Memory B cell (primary cell): ENCODE data around the gene SLC9A1.
"Not testable (repeated sequence)": the region's sequence is repeated elsewhere in the genome, so short reads cannot be mapped to it uniquely, and the experiment has no call there.

ENCODE experiments used
- ATAC-seq: fragments of 150-1000 bp; cut with Tn5 transposase; 2 replicates; pipeline ENCODE4 v1.10.0; 2021; ENCODE audit warnings: low read depth, mild to moderate bottlenecking, moderate library complexity
- DNase-seq, 2 donors: peaks; one replicate each; pipeline ENCODE4 v3.0.0; 2022; ENCODE audit warnings: low spot score in 2 of 2
- H3K27ac Mint-ChIP-seq: one replicate; pipeline ENCODE4 v1.8.0; 2022; ENCODE audit warnings: mild to moderate bottlenecking, moderate library complexity, mixed read lengths
- H3K27me3 Mint-ChIP-seq: one replicate; pipeline ENCODE4 v1.8.0; 2022; ENCODE audit warnings: mixed read lengths
- H3K36me3 Mint-ChIP-seq: one replicate; pipeline ENCODE4 v1.8.0; 2022; ENCODE audit warnings: mild to moderate bottlenecking, mixed read lengths
- H3K4me1 Mint-ChIP-seq: one replicate; pipeline ENCODE4 v1.8.0; 2022; ENCODE audit warnings: mixed read lengths
- H3K4me3 Mint-ChIP-seq: one replicate; pipeline ENCODE4 v1.8.0; 2022; ENCODE audit warnings: mild to moderate bottlenecking, moderate library complexity, mixed read lengths
- H3K9me3 Mint-ChIP-seq: one replicate; pipeline ENCODE4 v1.8.0; 2022; ENCODE audit warnings: mixed read lengths

The SLC9A1 gene

DNA sequence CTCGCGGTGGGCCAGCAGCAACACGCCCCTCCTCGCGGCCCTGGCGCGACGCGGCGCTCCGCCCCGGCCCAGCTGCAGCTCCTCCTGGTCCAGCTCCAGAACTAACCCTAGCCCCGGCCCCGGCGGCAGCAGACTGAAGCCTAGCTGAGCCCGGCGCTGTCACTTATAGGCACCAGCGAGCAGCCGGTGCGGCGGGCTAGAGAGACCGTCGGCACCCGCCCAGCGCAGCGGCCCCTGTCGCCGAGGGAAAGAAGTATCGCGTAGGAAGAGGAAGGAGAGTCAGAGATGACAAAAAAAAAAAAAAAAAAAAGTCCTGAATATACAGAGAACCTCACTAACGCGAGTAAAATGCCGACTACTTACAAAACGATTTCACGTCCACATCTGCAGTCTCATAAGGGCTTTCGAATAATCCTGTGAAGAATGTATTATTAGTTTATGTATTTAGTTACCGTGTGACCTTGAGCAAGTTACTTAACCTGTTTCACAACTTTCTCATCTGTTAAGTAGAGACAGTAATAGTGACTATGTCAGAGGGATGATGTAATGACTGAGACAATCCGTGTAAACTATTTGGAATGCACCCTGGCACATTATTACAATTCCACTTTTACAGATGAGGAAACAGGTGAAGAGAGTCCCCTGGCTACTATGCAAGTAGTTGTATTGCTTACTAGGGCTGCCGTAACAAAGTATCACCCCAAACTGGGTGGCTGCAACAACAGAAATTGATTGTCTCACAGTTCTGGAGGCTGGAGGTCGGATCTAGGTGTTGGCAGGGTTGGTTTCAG lies at the start of gene SLC9A1:
Gene SLC9A1, minus strand, starts transcription at position 135 of the 791 bp plus-strand sequence. CDS start 791 bp downstream, outside the sequence.
- DNase-seq (peak; percentile 97 to 99), ATAC-seq (peak; percentile 88)
- peak within 1 kb of the TSS; percentile 100 for H3K27ac Mint-ChIP-seq
- H3K27me3 Mint-ChIP-seq = no peaks in the 10 kb centered on the region
- peak within 1 kb of the TSS; percentile 97 for H3K4me3 Mint-ChIP-seq
- no peaks in the 10 kb centered on the region for H3K9me3 Mint-ChIP-seq
- H3K4me1 Mint-ChIP-seq = peaks cover 39% of the 10 kb centered on the region
- H3K36me3 Mint-ChIP-seq = no peaks in the 10 kb centered on the region

DNA sequence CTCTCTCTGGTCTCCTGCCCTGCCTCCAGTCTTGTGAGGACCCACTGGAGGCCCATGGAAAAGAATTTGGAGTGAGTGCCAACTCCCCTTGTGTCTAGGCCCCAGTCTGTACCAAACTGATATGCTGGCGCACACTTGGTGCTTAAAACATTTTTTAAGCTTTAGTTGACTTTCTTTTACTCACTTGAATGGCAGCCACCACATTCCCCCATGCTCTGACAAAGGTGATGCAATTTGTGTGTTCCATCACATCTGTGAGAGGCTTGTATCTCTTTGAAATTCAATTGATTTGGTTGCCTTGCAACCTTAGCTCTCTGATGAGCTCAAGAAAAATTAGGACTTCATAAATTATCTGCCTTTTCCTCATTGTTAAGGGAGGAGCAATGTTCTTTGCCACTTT lies 49.0 kb upstream of the SLC9A1 start:
- no peaks in the 10 kb centered on the region for H3K9me3 Mint-ChIP-seq
- DNase-seq = no peak
- no peaks in the 10 kb centered on the region for H3K36me3 Mint-ChIP-seq
- peaks cover 5% of the 10 kb centered on the region for H3K4me1 Mint-ChIP-seq
- no peak for ATAC-seq
- no peak overlapping the region for H3K27ac Mint-ChIP-seq
- no peak overlapping the region for H3K4me3 Mint-ChIP-seq
- H3K27me3 Mint-ChIP-seq = no peaks in the 10 kb centered on the region

DNA sequence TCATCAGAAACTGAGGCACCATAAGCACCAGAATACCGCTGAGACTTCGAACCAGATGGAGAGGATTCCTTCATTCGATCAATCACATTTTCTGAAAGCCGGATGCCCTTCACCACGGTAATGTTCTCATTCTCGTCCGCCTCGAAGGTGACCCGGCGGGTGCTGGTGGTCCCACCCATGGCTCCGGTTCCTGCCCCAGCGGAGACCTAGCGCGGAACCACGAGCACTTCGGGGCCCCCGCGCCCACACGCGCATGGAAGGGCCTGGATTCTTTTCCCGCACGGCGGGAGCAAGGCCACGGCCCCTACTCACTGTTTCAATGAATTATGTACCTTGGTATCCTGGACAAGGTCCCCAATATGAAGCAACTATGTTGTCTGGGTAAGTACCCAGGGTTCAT lies 46.4 kb upstream of the SLC9A1 start:
- Mint-ChIP-seq H3K36me3 (no peaks in the 10 kb centered on the region), H3K4me1 (peaks cover 7% of the 10 kb centered on the region), H3K4me3 (no peak overlapping the region), H3K9me3 (no peaks in the 10 kb centered on the region), H3K27ac (no peak overlapping the region), H3K27me3 (peaks cover 3% of the 10 kb centered on the region)
- ATAC-seq = no peak
- DNase-seq = no peak

DNA sequence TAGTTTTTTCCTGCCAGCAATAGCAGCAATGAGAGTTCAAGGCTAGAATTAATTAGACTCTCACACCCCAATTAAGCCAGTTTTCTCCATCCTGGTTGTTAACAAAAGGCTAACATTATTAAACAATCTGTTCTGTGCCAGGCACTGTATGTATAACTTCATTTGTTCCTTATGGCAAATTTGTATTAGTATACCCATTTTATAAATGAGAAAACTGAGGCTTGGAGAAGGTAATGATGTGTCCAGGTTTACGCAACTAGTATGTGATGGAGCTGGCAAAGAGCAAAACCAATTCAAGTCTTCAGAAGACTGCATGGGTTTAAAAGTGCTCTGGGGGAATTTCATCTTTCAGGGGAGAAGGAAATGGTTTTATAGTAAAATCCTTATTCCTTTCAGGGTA lies 38.3 kb upstream of the SLC9A1 start:
- Mint-ChIP-seq H3K36me3 (no peaks in the 10 kb centered on the region), H3K27ac (no peak overlapping the region), H3K9me3 (no peaks in the 10 kb centered on the region), H3K4me1 (peaks cover 8% of the 10 kb centered on the region), H3K27me3 (peaks cover 3% of the 10 kb centered on the region), H3K4me3 (no peak overlapping the region)
- DNase-seq = no peak
- ATAC-seq = no peak

DNA sequence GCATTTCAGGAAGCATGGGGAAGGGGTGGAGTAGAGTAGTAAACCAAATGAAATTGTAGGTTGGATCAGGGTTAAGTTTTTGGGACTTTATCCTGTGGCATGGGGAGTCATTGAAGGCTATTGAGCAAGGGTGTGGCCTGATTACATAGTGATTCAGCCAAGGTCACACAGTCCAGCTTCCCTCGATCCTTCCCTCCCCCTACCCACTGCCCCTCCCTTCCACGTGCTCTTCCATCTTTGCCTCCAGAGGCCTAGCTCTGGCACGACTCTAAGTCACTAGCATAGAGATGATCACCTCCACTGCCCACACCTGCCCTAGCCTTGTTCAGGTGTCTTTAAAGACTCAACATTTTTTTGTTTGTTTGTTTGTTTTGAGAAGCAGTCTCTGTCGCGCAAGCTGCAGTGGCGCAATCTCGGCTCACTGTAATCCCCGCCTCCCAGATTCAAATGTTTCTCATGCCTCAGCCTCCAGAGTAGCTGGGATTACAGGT lies 37.2 kb upstream of the SLC9A1 start:
- Mint-ChIP-seq H3K4me3 (no peak overlapping the region), H3K4me1 (peaks cover 2% of the 10 kb centered on the region), H3K36me3 (no peaks in the 10 kb centered on the region), H3K9me3 (no peaks in the 10 kb centered on the region), H3K27ac (no peak overlapping the region), H3K27me3 (no peaks in the 10 kb centered on the region)
- ATAC-seq = no peak
- DNase-seq = no peak

DNA sequence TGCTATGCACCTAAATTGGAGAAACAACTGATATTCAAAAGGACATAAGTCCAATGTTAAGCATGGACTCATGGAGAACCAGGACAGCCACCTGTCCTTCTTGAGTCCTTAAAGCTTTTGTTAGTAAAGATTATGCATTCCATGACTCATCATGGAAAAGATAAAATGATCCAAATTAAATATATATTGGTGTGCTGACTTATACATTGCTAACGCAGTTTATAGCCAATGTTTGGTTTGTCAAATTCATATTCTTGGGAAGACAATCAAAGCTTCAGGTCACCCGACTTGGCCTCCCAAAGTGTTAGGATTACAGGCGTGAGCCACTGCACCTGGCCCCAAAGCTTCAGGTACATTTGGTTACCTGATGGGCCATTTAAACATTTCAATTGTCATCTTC lies 29.7 kb upstream of the SLC9A1 start:
- not testable (repeated sequence) for H3K36me3 Mint-ChIP-seq, H3K27ac Mint-ChIP-seq, H3K4me3 Mint-ChIP-seq, DNase-seq, ATAC-seq, H3K27me3 Mint-ChIP-seq, H3K9me3 Mint-ChIP-seq, H3K4me1 Mint-ChIP-seq

DNA sequence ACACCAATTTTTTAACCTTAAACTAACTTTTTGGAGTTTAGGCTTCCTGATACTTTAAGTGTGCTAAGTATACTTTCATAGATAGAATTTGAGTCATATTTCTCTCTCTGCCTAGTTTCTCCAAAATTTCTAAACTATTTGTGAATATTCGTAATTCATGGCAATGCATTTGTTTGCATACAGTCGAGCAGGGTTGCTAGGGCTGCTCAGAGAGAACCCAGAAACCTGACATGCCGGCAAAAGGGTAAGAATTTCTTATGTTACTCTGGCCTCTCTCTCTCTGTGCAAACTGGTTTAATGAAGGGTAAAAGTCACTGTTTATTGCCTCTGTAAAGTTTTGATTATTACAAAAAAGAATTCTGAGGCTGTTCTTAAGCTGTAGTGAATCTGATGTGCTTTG lies 25.1 kb upstream of the SLC9A1 start:
- H3K4me3 Mint-ChIP-seq = no peak overlapping the region
- H3K27ac Mint-ChIP-seq = no peak overlapping the region
- peaks cover 7% of the 10 kb centered on the region for H3K9me3 Mint-ChIP-seq
- H3K36me3 Mint-ChIP-seq = no peaks in the 10 kb centered on the region
- no peaks in the 10 kb centered on the region for H3K27me3 Mint-ChIP-seq
- ATAC-seq (no peak), DNase-seq (no peak)
- H3K4me1 Mint-ChIP-seq = no peaks in the 10 kb centered on the region

DNA sequence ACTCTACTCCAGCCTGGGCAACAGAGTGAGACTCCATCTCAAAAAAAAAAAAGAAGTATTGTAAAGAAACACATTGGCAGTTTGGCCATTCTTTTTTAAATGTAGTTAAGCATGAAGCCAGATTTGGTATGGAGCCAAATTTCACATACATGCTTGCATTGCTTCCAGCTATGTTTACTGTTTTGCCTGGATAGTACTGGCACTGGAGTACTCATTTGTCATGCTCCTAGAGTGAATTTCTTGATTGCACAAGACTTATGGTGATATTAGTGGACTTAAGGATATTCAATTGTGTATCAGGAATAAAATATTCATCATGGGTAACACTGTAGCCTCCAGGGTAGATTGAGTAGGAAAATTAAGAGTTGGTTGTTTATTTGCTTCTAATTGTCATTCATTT lies 24.5 kb upstream of the SLC9A1 start:
- H3K4me3 Mint-ChIP-seq = no peak overlapping the region
- peaks cover 7% of the 10 kb centered on the region for H3K9me3 Mint-ChIP-seq
- ATAC-seq = no peak

DNA sequence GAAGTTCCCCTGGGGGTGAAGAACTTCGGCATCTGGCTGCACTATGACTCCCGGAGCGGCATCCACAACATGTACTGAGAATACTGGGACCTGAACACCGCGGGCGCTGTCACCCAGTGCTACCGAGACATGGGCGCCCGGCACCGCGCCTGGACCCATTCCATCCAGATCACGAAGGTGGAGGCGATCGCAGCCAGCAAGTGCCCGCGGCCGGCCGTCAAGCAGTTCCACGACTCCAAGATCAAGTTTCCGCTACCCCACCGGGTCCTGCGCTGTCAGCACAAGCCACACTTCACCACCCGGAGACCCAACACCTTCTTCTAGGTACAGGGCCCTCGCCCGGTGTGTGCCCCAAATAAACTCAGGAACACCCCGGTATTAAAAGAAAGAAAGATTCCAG lies 22.0 kb upstream of the SLC9A1 start:
- Mint-ChIP-seq H3K9me3 (peaks cover 5% of the 10 kb centered on the region), H3K4me3 (no peak overlapping the region), H3K27ac (no peak overlapping the region), H3K36me3 (no peaks in the 10 kb centered on the region), H3K27me3 (no peaks in the 10 kb centered on the region), H3K4me1 (no peaks in the 10 kb centered on the region)
- no peak for ATAC-seq
- DNase-seq = no peak

More for the DNA sequence above, 24.5 kb upstream of the SLC9A1 start:
- DNase-seq = no peak
- Mint-ChIP-seq H3K27ac (no peak overlapping the region), H3K36me3 (no peaks in the 10 kb centered on the region), H3K27me3 (no peaks in the 10 kb centered on the region), H3K4me1 (no peaks in the 10 kb centered on the region)

DNA sequence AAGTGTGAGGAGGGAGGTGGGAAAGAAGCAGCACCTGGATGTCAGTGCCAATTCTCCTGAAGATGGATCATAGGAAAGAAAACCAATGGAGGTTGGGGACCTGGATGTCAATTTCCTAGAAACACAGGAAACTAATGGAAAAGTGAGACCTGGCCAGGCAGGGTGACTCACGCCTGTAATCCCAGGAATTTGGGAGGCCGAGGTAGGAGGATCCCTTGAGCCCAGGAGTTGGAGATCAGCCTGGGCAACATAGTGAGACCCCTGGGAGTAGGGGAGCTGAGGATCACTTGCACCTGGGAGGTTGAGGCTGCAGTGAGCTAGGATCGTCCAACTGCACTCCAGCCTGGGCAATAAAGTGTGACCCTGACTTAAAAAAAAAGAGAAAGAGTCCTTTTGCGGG lies 21.4 kb upstream of the SLC9A1 start:
- no peaks in the 10 kb centered on the region for H3K4me1 Mint-ChIP-seq
- H3K27ac Mint-ChIP-seq = no peak overlapping the region
- no peak overlapping the region for H3K4me3 Mint-ChIP-seq
- ATAC-seq (no peak), DNase-seq (no peak)
- no peaks in the 10 kb centered on the region for H3K36me3 Mint-ChIP-seq
- peaks cover 5% of the 10 kb centered on the region for H3K9me3 Mint-ChIP-seq
- no peaks in the 10 kb centered on the region for H3K27me3 Mint-ChIP-seq

DNA sequence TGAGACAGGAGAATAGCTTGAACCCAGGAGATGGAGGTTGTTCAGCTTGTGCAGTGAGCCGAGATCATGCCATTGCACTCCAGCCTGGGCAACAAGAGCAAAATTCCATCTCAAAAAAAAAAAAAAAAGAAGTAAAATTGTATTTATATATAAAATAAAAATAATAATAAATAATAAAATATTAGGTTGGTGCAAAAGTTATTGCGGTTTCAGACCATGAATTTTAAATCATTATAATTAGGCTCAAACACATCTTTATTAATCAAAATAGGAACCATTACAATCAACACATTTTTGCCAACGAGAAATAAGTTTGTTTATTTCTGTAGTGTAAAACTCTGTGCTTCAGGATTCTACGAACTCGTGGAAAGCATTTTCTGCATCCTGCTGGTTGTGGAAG lies 18.1 kb upstream of the SLC9A1 start:
- not testable (repeated sequence) for H3K27ac Mint-ChIP-seq, H3K9me3 Mint-ChIP-seq, H3K36me3 Mint-ChIP-seq, DNase-seq, H3K27me3 Mint-ChIP-seq, H3K4me3 Mint-ChIP-seq, ATAC-seq, H3K4me1 Mint-ChIP-seq

DNA sequence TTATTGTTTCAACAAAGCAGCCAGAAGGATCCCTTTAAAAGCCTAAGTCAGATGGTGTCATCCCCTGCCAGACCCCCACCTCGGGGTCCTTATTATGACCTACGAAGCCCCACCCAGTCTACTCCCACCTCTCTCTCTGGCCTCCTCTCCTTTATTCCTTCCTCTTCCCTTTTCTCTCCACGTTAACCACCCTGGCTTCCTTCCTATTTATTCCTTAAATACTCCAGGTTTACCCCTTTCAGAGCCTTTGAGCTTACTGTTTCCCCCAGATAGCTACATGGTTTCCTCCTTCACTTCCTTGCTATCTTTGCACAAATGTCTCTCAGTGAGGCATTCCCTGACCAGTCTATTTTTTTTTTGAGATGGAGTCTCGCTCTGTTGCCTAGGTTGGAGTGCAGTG lies 12.0 kb upstream of the SLC9A1 start:
- Mint-ChIP-seq H3K27me3 (no peaks in the 10 kb centered on the region), H3K36me3 (no peaks in the 10 kb centered on the region), H3K9me3 (no peaks in the 10 kb centered on the region), H3K4me3 (no peak overlapping the region), H3K4me1 (peaks cover 7% of the 10 kb centered on the region), H3K27ac (no peak overlapping the region)
- DNase-seq (no peak), ATAC-seq (no peak)

DNA sequence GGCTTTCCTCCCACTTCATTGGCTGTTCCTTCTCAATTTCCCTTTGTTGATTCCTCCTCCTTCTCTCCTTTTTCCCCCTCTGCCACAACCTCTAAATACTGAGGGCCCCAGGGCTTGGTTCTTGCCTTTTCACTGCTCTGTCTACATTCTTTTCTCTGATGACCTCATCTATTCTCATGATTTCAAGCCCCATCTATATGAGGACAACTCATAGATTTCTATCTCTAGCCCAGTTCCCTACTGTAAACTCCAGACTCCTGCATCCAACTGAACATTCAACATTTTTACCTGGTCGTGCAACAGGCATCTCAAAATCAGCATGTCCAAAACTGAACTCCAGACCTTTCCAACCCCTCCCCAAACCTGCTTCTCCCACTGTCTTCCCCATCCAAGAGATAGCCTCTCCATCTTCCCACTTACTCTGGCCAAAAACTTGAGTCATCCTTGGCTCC lies 11.5 kb upstream of the SLC9A1 start:
- H3K27ac Mint-ChIP-seq = no peak overlapping the region
- peaks cover 2% of the 10 kb centered on the region for H3K36me3 Mint-ChIP-seq
- peaks cover 12% of the 10 kb centered on the region for H3K4me1 Mint-ChIP-seq
- DNase-seq (no peak), ATAC-seq (no peak)
- H3K27me3 Mint-ChIP-seq = no peaks in the 10 kb centered on the region
- no peaks in the 10 kb centered on the region for H3K9me3 Mint-ChIP-seq
- no peak overlapping the region for H3K4me3 Mint-ChIP-seq

DNA sequence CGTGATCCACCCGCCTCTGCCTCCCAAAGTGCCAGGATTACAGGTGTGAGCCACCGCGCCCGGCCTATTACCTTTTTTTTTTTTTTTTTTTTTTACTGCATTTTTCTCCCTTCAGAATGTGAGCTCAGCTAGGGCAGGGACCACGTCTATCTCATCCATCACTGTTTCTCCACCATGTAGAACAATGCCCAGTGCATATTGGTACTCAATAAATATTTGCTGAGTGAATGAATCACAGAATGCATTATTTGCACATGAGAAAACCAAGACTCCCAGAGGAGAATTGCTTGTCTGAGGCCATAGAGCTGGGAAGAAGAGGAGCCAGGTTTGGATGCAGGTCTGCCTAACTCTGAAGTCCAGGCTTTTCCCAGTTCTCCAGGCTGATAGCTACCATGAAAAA lies 8.2 kb upstream of the SLC9A1 start:
- Mint-ChIP-seq H3K9me3 (no peaks in the 10 kb centered on the region), H3K4me3 (no peak overlapping the region), H3K27me3 (no peaks in the 10 kb centered on the region), H3K4me1 (peaks cover 13% of the 10 kb centered on the region), H3K27ac (peak overlapping the region; percentile 42), H3K36me3 (peaks cover 2% of the 10 kb centered on the region)
- DNase-seq (no peak), ATAC-seq (no peak)

DNA sequence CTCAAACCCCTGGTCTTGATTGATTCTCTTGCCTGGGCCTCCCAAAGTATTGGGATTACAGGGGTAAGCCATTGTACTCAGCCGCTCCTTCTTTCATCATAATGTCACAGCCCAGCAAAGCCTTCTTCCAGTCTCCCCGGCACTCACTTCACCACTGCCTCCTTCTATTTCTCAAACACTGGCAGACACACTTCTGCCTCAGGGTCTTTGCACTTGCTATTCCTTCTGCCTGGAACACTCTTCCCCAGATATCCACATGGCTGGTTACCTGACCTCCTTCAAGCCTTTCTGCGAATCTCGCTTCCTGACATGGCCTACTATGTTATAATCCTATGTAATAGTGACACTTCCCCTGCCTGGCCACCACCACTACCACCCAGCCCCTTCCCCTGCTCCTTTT lies 7.2 kb upstream of the SLC9A1 start:
- H3K27ac Mint-ChIP-seq = peak overlapping the region; percentile 91
- no peaks in the 10 kb centered on the region for H3K9me3 Mint-ChIP-seq
- no peaks in the 10 kb centered on the region for H3K27me3 Mint-ChIP-seq
- peak overlapping the region; percentile 64 for H3K4me3 Mint-ChIP-seq
- ATAC-seq = no peak
- peaks cover 13% of the 10 kb centered on the region for H3K4me1 Mint-ChIP-seq
- peaks cover 2% of the 10 kb centered on the region for H3K36me3 Mint-ChIP-seq
- DNase-seq = no peak
